C4-2B (cell line): ENCODE measurements around the gene TBC1D13.
"Not testable (repeated sequence)": the region's sequence is repeated elsewhere in the genome, so short reads cannot be mapped to it uniquely, and the experiment has no call there.

ENCODE experiments used
- ZFX ChIP-seq: fragments of 450-650 bp; IDR thresholded peaks from 2 replicates; pipeline ENCODE4 v1.6.1; 2017
- TF ChIP-seq, protein P1 (sequence below): fragments of 450-650 bp; conservative IDR thresholded peaks from 2 replicates; pipeline ENCODE4 v1.5.1; 2017; ENCODE audit warnings: mild to moderate bottlenecking

DNA sequence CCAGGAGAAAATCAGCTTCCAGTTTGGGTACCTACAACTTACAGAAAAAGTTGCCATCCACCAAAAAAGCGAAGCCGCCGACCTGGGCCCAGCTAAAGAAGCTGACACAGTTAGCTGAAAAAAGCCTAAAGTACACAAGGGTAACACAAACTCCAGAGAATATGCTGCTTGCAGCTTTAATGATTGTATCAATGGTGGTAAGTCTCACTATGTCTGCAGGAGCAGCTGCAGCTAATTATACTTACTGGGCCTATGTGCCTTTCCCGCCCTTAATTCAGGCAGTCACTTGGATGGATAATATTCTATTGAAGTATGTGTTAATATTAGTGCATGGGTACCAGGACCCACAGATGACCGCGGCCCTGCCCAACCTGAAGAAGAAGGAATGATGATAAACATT is 67.4 kb downstream of the TBC1D13 start:
- TF ChIP-seq, protein P1, sequence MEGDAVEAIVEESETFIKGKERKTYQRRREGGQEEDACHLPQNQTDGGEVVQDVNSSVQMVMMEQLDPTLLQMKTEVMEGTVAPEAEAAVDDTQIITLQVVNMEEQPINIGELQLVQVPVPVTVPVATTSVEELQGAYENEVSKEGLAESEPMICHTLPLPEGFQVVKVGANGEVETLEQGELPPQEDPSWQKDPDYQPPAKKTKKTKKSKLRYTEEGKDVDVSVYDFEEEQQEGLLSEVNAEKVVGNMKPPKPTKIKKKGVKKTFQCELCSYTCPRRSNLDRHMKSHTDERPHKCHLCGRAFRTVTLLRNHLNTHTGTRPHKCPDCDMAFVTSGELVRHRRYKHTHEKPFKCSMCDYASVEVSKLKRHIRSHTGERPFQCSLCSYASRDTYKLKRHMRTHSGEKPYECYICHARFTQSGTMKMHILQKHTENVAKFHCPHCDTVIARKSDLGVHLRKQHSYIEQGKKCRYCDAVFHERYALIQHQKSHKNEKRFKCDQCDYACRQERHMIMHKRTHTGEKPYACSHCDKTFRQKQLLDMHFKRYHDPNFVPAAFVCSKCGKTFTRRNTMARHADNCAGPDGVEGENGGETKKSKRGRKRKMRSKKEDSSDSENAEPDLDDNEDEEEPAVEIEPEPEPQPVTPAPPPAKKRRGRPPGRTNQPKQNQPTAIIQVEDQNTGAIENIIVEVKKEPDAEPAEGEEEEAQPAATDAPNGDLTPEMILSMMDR, result not testable (repeated sequence)
- not testable (repeated sequence) for TF ChIP-seq ZFX
